Transverse colon (tissue), 4 donors: ENCODE data around the gene TOX2. TPM values are rescaled to one million over a fixed set of nuclear protein-coding genes. Genes with fewer than 3 reads are reported as not detected.

Source experiments
- DNase-seq: peaks from one replicate; pipeline ENCODE4 v3.0.0-alpha.2; 2019
- H3K27ac ChIP-seq, 4 donors: fragments of 200-600 bp; sonication (generic); 2 replicates each; pipeline ENCODE4 v1.5.1; 2016 to 2018; ENCODE audit warnings: inconsistent platforms in 4 of 4
- H3K27me3 ChIP-seq: fragments of 200-600 bp; sonication (generic); 2 replicates; pipeline ENCODE4 v1.5.1; 2017; ENCODE audit warnings: inconsistent platforms
- H3K36me3 ChIP-seq, 4 donors: fragments of 200-600 bp; sonication (generic); 2 replicates each; pipeline ENCODE4 v1.5.1; 2017 to 2019; ENCODE audit warnings: inconsistent platforms in 4 of 4
- H3K4me1 ChIP-seq, 4 donors: fragments of 200-600 bp; sonication (generic); 2 replicates each; pipeline ENCODE4 v1.5.1; 2017 to 2020; ENCODE audit warnings: inconsistent platforms in 4 of 4
- H3K4me3 ChIP-seq, 4 donors: fragments of 200-600 bp; sonication (generic); 1 replicate in 1 of 4; 2 replicates in 3 of 4; pipeline versions ENCODE4 v1.5.1 to v1.6.1; 2017 to 2019; ENCODE audit warnings: inconsistent platforms in 4 of 4
- H3K9me3 ChIP-seq, 2 donors: fragments of 200-600 bp; sonication (generic); 2 replicates each; pipeline ENCODE4 v1.5.1; 2017 to 2019; ENCODE audit warnings: inconsistent platforms in 2 of 2
- EP300 ChIP-seq: sonication (generic); formaldehyde crosslinking; IDR thresholded peaks from one replicate; pipeline ENCODE4 v1.6.1; 2017; ENCODE audit warnings: antibody characterized with exemption, low read depth
- POLR2A ChIP-seq: fragments of 450-650 bp; IDR thresholded peaks from one replicate; pipeline ENCODE4 v1.6.1; 2016; ENCODE audit warnings: antibody characterized with exemption, mild to moderate bottlenecking, moderate library complexity
- POLR2AphosphoS5 ChIP-seq, 3 donors: sonication (generic); formaldehyde crosslinking; IDR thresholded peaks; one replicate each; pipeline ENCODE4 v1.6.1; 2016; ENCODE audit warnings: antibody characterized with exemption in 3 of 3
- WGBS, 2 donors: methylation state at CpG; one replicate each; pipeline ENCODE4 v1.1.5; 2018; ENCODE audit warnings: low coverage in 1 of 2; 5-methylcytosine and 5-hydroxymethylcytosine counted together
- in situ Hi-C, 4 donors: fragments of 200-750 bp; cut with MboI; loops; one replicate each; pipeline versions ENCODE4 v1.15.0 to v1.15.1; 2017; ENCODE audit warnings: low sequenced_read_pairs in 3 of 4, low pct_ligation_motif_present in 1 of 4, low pct_unique_long_range_greater_than_20kb in 1 of 4
- intact Hi-C: fragments of 100-400 bp; cut with DNase I; formaldehyde crosslinking; loops from one replicate; pipeline ENCODE4 v1.15.1; 2023; ENCODE audit warnings: low total_unique reads
- total RNA-seq, 4 donors: library from RNA; depleted of rRNA; stranded (reverse); fragments of >200 nt; gene quantifications; one replicate each; pipeline ENCODE4 v1.1.0, GENCODE V29; 2016
- TF ChIP-seq, protein P1 (sequence below), 5 experiments: fragments of 200-600 bp in 3 of 5; fragments of 450-650 bp in 2 of 5; sonication (generic) in 3 of 5; IDR thresholded peaks; 1 replicate in 2 of 5; 2 replicates in 3 of 5; pipeline ENCODE4 v1.5.1; 2016 to 2017; ENCODE audit warnings: antibody characterized with exemption in 5 of 5, inconsistent platforms in 3 of 5, mild to moderate bottlenecking in 2 of 5, moderate library complexity in 1 of 5

The TOX2 gene
- total RNA-seq, 4 donors from 2014 or later, result 1.5 to 15.7 (median 6.8) TPM

DNA sequence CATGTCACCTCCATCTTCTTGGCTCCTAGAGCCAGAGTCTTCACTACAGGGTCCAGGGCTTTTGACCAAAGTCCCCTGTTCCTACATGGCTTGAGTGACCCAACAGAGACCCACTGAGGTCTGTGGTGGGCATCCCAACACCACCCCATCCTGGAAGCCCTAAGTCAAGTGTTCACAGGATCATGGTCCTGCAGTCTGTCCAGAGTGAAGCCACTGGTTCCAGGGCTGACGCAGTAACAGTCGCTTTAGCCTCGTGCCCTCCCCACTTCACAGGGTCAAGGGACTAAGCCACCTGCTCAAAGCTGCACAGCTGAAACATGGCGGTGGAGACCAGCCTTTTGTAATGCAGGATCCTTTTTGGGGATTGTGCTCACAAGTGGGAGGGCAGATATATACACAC lies 138.4 kb downstream of the TOX2 start:
- Histone ChIP-seq H3K27ac (no peak overlapping the region), H3K9me3 (no peaks in the 10 kb centered on the region), H3K4me1 (peaks cover 0 to 3% (median 0%) of the 10 kb centered on the region in 4 donors), H3K36me3 (no peaks in the 10 kb centered on the region), H3K4me3 (no peak overlapping the region), H3K27me3 (no peaks in the 10 kb centered on the region)
- no peak for DNase-seq
- TF ChIP-seq POLR2A (no peak), POLR2AphosphoS5 (IDR thresholded peaks at IDR 0.05) (no peak), EP300 (no peak)
- TF ChIP-seq, protein P1, sequence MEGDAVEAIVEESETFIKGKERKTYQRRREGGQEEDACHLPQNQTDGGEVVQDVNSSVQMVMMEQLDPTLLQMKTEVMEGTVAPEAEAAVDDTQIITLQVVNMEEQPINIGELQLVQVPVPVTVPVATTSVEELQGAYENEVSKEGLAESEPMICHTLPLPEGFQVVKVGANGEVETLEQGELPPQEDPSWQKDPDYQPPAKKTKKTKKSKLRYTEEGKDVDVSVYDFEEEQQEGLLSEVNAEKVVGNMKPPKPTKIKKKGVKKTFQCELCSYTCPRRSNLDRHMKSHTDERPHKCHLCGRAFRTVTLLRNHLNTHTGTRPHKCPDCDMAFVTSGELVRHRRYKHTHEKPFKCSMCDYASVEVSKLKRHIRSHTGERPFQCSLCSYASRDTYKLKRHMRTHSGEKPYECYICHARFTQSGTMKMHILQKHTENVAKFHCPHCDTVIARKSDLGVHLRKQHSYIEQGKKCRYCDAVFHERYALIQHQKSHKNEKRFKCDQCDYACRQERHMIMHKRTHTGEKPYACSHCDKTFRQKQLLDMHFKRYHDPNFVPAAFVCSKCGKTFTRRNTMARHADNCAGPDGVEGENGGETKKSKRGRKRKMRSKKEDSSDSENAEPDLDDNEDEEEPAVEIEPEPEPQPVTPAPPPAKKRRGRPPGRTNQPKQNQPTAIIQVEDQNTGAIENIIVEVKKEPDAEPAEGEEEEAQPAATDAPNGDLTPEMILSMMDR (IDR thresholded peaks at IDR 0.05), result no peak
- intact Hi-C loops (no loop called here), in situ Hi-C loops (no loop called here)
- WGBS, 2 donors, result 100% methylated on average over 1 to 4 of the region's 4 CpGs

DNA sequence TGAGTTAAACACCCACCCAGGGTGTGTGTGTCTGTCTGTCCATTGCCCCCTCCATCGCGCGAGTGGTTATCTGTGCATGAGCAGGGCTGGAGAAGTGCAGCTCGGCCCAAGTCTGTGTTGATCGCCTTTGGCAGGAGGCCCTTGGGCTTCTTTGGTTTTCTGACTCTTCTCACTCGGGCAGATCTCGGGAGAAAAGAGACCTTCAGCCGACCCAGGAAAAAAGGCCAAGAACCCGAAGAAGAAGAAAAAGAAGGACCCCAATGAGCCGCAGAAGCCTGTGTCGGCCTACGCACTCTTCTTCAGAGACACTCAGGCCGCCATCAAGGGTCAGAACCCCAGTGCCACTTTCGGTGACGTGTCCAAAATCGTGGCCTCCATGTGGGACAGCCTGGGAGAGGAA lies 139.5 kb downstream of the TOX2 start:
- Histone ChIP-seq H3K9me3 (no peaks in the 10 kb centered on the region), H3K4me3 (no peak overlapping the region), H3K36me3 (no peaks in the 10 kb centered on the region), H3K27ac (no peak overlapping the region), H3K27me3 (no peaks in the 10 kb centered on the region), H3K4me1 (peaks cover 0 to 3% (median 0%) of the 10 kb centered on the region in 4 donors)
- in situ Hi-C loops, result no loop called here
- WGBS, 2 donors, result 96% methylated on average over 15 to 16 of the region's 16 CpGs
- no peak for TF ChIP-seq POLR2A
- DNase-seq, result no peak
- intact Hi-C loops, result no loop called here

DNA sequence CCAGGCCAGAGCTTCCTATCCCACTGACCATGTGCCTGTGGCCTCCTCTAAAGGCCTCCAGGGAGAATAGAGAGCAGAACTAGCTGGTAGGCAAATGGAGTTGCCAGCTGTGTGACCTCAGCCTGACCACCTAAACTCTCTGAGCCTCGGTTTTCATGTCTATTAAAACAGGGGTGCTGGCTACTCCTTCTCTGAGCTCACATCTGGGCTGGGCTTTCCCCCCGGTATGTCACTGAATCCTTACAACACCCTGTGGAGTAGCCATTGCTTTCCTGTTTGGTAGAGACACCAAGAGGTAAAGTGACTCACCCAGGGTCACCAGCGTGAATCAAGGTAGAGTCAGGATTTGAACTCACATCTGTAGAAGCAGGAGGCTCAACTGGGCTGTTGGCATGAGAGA lies 140.2 kb downstream of the TOX2 start:
- no peak overlapping the region for H3K4me3 ChIP-seq
- H3K36me3 ChIP-seq, result no peaks in the 10 kb centered on the region
- peaks cover 0 to 3% (median 0%) of the 10 kb centered on the region in 4 donors for H3K4me1 ChIP-seq
- TF ChIP-seq, protein P1 (IDR thresholded peaks at IDR 0.05), result no peak
- TF ChIP-seq EP300, result no peak
- no peak for TF ChIP-seq POLR2A
- TF ChIP-seq POLR2AphosphoS5 (IDR thresholded peaks at IDR 0.05), result no peak
- H3K27me3 ChIP-seq, result no peaks in the 10 kb centered on the region
- WGBS, 2 donors, result 79 to 100% methylated on average over 1 to 3 of the region's 3 CpGs
- H3K27ac ChIP-seq, result no peak overlapping the region
- no peak for DNase-seq
- intact Hi-C loops (no loop called here), in situ Hi-C loops (no loop called here)
- no peaks in the 10 kb centered on the region for H3K9me3 ChIP-seq

DNA sequence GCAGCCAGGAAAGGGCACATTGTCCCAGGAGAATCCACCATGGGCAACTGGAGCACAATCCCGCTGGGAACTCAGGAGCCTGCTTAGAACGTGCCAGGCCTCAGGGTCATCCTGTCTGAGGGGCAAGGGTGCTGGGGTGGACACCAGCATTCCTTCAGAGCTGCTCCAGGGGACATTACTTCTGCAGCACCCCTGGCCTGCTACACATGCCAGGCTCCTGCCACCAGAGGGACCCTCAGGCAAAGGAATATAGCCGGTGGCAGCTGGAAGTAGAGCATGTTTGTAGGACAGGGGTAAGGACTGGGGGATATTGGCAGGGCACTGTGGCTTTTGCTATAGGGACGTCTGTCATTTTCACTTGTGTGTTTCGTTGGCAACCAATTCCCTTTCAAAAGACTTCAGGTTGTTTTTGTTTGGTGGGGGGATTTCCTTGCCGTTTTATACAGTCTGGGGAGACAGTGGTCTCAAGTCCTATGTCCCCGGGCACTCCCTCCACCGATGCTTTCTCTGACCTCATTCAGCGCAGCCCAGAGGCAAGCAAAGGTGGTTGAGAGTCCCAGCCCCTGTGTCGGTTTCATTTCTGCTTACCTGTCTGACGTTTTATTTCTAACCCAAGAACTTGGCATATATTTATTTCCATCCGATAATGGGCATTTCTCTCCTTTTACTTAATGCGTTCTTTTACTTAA lies 141.5 kb downstream of the TOX2 start:
- Histone ChIP-seq H3K4me1 (no peaks in the 10 kb centered on the region), H3K9me3 (no peaks in the 10 kb centered on the region), H3K36me3 (no peaks in the 10 kb centered on the region), H3K4me3 (no peak overlapping the region), H3K27ac (no peak overlapping the region), H3K27me3 (no peaks in the 10 kb centered on the region)
- intact Hi-C loops, result no loop called here
- 78 to 91% methylated on average over 9 to 13 of the region's 13 CpGs for WGBS, 2 donors
- in situ Hi-C loops, result no loop called here
- peak; percentile 42 for DNase-seq
- TF ChIP-seq EP300, result no peak
- TF ChIP-seq, protein P1 (IDR thresholded peaks at IDR 0.05), result peak in 3 of 5 experiments; percentile 12 to 27 (median 19)
